Muscle layer of duodenum (tissue), 2 donors: ENCODE results near the gene KCNMA1.

Source experiments
- H3K27ac ChIP-seq: one replicate; pipeline ENCODE4 v1.7.0; 2013; ENCODE audit warnings: mild to moderate bottlenecking, low read length
- H3K27me3 ChIP-seq: one replicate; pipeline ENCODE4 v1.7.0; 2013; ENCODE audit warnings: low read depth, mild to moderate bottlenecking, control low read depth, low read length
- H3K36me3 ChIP-seq, 2 donors: one replicate each; pipeline ENCODE4 v1.7.0; 2013; ENCODE audit warnings: low read length in 2 of 2, control low read depth in 1 of 2, mild to moderate bottlenecking in 1 of 2; ENCODE audit not compliant: insufficient read depth in 2 of 2, control insufficient read depth in 1 of 2
- H3K4me1 ChIP-seq, 2 donors: one replicate each; pipeline ENCODE4 v1.7.0; 2013; ENCODE audit warnings: low read length in 2 of 2, mild to moderate bottlenecking in 2 of 2, control low read depth in 1 of 2, moderate library complexity in 1 of 2; ENCODE audit not compliant: insufficient read depth in 2 of 2, control insufficient read depth in 1 of 2
- H3K4me3 ChIP-seq, 2 donors: one replicate each; pipeline ENCODE4 v1.7.0; 2013; ENCODE audit warnings: low read length in 2 of 2, low read depth in 1 of 2, mild to moderate bottlenecking in 1 of 2
- H3K9me3 ChIP-seq, 2 donors: one replicate each; pipeline ENCODE4 v1.7.0; 2013; ENCODE audit warnings: low read length in 2 of 2, control low read depth in 1 of 2, mild to moderate bottlenecking in 1 of 2; ENCODE audit not compliant: control insufficient read depth in 1 of 2
- donor health status: healthy.

The KCNMA1 gene

GRCh38 chr10:76937181-76937600 lies 700.4 kb downstream of the KCNMA1 start:
- no peaks in the 10 kb centered on the region for H3K9me3 ChIP-seq
- H3K4me3 ChIP-seq: no peak overlapping the region
- no peaks in the 10 kb centered on the region for H3K36me3 ChIP-seq
- no peak overlapping the region for H3K27ac ChIP-seq
- H3K4me1 ChIP-seq: peaks cover 0 to 30% of the 10 kb centered on the region in 2 donors
- H3K27me3 ChIP-seq: no peaks in the 10 kb centered on the region

- H3K9me3 ChIP-seq: no peaks in the 10 kb centered on the region
- no peak overlapping the region for H3K4me3 ChIP-seq
- H3K27me3 ChIP-seq: no peaks in the 10 kb centered on the region
- peaks cover 0 to 30% of the 10 kb centered on the region in 2 donors for H3K4me1 ChIP-seq
- no peak overlapping the region for H3K27ac ChIP-seq
- no peaks in the 10 kb centered on the region for H3K36me3 ChIP-seq
Measured at GRCh38 chr10:76935941-76936613, 701.5 kb downstream of the KCNMA1 start.

DNA sequence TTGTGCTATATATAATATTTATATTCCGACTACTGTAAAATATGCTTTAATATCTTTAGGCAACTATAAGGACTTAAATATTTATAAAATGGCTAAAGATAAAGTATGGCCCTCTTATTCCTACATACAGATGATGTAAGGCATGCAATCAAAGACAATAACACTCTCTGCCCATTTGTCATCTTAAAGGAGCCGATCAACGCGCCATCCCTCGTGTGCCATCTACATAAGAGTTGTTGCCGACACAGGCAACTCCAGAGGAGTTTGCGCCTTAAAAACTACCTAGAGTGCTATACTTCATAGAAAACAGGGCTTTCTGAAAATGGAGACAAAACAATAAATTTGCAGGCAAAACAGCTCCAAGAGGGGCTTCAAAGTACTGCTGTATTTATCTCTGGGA lies 709.0 kb downstream of the KCNMA1 start:
- H3K4me3 ChIP-seq: no peak overlapping the region
- H3K4me1 ChIP-seq: no peaks in the 10 kb centered on the region
- H3K27ac ChIP-seq: no peak overlapping the region
- no peaks in the 10 kb centered on the region for H3K9me3 ChIP-seq
- no peaks in the 10 kb centered on the region for H3K36me3 ChIP-seq
- H3K27me3 ChIP-seq: no peaks in the 10 kb centered on the region

DNA sequence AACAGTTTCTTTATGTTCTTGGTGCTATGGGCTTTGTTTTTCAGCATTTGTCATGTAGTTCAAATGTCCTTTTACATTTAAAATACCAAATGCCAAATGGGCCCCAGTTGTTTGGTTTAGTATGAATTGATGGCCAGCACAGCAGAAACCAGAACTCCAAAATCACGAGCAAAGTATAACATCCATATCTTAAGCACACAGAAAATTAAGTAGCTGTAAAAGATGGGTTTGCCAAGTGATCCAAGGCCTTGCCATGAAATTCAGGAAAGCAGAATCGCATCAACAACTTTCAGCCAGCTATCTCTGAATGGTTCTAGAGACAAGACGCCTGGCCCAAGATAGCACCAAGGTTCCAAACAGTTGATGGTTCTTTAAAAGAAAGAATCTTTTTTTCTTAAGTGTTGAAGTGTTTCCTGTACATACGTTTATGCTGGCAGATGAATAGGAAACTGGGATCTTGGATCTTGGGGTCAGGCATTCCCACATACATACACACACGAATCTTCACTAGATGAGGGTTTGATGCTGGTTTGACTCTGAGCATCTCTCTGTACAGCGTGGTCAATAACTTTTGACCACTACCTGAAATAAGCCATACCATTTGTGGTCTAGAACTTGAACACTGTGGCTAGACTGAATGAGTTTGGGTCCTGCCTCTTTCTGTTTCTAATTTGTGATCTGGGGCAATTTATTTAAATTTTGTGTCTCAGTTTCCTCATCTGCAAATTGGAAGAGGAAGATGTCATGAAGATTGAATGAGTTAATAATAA lies 711.8 kb downstream of the KCNMA1 start:
- H3K27ac ChIP-seq: no peak overlapping the region
- peaks cover 0 to 12% of the 10 kb centered on the region in 2 donors for H3K4me1 ChIP-seq

DNA sequence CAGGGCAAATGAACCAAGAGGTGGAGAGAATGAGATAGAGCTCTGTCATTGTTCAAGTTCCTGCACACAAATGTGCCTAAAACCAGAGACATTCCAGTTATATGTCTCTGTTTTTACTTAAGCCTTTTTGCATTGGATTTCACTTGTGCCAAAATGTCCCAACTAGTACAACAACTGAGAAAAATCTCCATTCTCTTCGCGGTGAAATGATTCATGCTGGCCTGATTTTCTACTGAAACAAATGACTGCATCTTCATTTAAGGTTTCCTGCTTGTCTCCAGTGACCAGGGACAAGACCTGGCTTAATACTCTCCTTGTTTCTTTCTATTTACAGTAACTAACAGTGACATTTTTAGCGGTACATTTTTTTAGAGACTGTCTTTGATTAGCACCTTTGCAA lies 714.9 kb downstream of the KCNMA1 start:
- no peak overlapping the region for H3K4me3 ChIP-seq
- H3K36me3 ChIP-seq: no peaks in the 10 kb centered on the region
- no peak overlapping the region for H3K27ac ChIP-seq
- H3K27me3 ChIP-seq: no peaks in the 10 kb centered on the region
- no peaks in the 10 kb centered on the region for H3K9me3 ChIP-seq
- H3K4me1 ChIP-seq: peaks cover 0 to 20% of the 10 kb centered on the region in 2 donors

More for the DNA sequence above, 711.8 kb downstream of the KCNMA1 start:
- H3K4me3 ChIP-seq: no peak overlapping the region
- no peaks in the 10 kb centered on the region for H3K27me3 ChIP-seq
- H3K9me3 ChIP-seq: no peaks in the 10 kb centered on the region
- H3K36me3 ChIP-seq: no peaks in the 10 kb centered on the region

DNA sequence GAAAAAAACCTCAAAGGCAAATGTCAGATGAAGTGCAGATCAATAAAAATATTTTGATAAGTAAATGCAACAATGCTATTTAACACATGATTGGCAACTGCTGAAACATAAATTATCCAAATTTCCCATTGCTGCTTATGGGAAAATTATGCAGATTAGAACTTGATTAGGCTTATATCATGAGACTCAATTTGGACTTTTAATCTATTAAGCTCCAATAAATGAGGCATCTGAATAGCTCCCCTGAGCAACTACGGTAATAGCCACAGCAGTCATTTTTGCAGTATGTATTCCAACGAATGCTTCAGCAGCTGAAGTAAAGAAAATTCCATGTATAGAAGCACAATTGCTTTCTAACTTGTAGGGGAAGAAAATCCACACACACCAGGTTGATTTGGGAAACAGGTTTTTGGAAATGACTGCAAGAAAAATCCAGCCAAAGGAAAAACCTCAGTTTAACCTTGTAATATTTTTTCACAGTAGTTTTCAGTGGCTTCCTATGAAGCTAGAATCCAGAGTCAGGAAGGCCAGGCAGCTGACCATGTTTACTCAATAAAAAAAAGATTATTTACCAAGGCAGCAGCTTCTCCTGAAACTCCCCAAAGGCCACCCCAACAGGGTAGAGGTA lies 716.1 kb downstream of the KCNMA1 start:
- Histone ChIP-seq H3K4me1 (peaks cover 0 to 20% of the 10 kb centered on the region in 2 donors), H3K27ac (no peak overlapping the region), H3K4me3 (no peak overlapping the region), H3K27me3 (no peaks in the 10 kb centered on the region), H3K9me3 (no peaks in the 10 kb centered on the region), H3K36me3 (no peaks in the 10 kb centered on the region)

DNA sequence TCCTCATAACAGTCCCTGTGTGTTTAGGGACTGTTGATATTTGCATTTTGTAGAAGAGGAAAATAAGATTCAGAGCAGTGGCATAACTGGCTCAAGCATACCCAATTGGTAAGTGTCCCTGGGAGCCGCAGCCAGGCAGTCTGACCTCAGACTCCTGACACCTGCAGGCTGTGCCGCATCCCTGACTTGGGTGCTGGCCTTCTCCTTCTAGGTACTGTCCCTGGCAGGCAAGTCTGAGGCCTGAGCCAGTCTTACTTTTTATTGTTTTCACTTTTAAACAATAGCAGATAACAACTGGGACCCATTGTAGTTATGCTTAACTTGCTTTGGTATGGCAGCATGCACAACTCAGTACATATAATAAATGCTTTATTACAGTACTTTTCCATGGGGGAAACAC lies 717.0 kb downstream of the KCNMA1 start:
- peaks cover 0 to 20% of the 10 kb centered on the region in 2 donors for H3K4me1 ChIP-seq
- H3K4me3 ChIP-seq: no peak overlapping the region
- H3K27me3 ChIP-seq: no peaks in the 10 kb centered on the region
- H3K36me3 ChIP-seq: no peaks in the 10 kb centered on the region
- no peak overlapping the region for H3K27ac ChIP-seq
- no peaks in the 10 kb centered on the region for H3K9me3 ChIP-seq

DNA sequence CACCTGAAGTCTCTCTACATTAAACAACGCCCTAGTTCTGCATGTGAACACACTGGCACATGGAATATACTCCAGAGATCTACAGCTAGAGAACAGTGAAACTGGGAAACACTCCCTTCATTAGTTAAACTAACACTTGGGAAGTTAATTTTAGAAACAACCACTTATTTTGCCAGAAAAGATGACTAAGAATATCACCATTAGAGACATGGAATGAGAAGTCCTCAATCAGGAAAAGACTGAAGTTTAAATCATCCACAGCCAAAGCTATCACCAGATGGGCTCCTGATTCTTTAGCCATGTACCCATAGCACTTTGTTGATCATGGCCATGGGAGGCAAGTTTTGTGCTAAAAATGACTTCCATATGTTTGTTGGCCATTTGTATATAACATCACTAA lies 719.5 kb downstream of the KCNMA1 start:
- H3K4me1 ChIP-seq: peaks cover 0 to 20% of the 10 kb centered on the region in 2 donors
- H3K9me3 ChIP-seq: no peaks in the 10 kb centered on the region
- H3K36me3 ChIP-seq: no peaks in the 10 kb centered on the region
- no peaks in the 10 kb centered on the region for H3K27me3 ChIP-seq
- H3K4me3 ChIP-seq: no peak overlapping the region
- H3K27ac ChIP-seq: no peak overlapping the region

GRCh38 chr10:76917071-76917470 lies 720.5 kb downstream of the KCNMA1 start:
- peaks cover 0 to 15% of the 10 kb centered on the region in 2 donors for H3K4me1 ChIP-seq
- no peaks in the 10 kb centered on the region for H3K27me3 ChIP-seq

GRCh38 chr10:76916536-76916935 lies 721.1 kb downstream of the KCNMA1 start:
- Histone ChIP-seq H3K9me3 (no peaks in the 10 kb centered on the region), H3K4me1 (peaks cover 0 to 11% of the 10 kb centered on the region in 2 donors), H3K27me3 (no peaks in the 10 kb centered on the region), H3K4me3 (no peak overlapping the region), H3K36me3 (no peaks in the 10 kb centered on the region), H3K27ac (no peak overlapping the region)

More at GRCh38 chr10:76917071-76917470, 720.5 kb downstream of the KCNMA1 start:
- no peaks in the 10 kb centered on the region for H3K9me3 ChIP-seq
- H3K27ac ChIP-seq: no peak overlapping the region
- H3K4me3 ChIP-seq: no peak overlapping the region
- no peaks in the 10 kb centered on the region for H3K36me3 ChIP-seq

GRCh38 chr10:76915316-76915715 lies 722.3 kb downstream of the KCNMA1 start:
- H3K4me1 ChIP-seq: peaks cover 0 to 3% of the 10 kb centered on the region in 2 donors
- no peaks in the 10 kb centered on the region for H3K36me3 ChIP-seq
- no peaks in the 10 kb centered on the region for H3K27me3 ChIP-seq
- no peak overlapping the region for H3K27ac ChIP-seq
- H3K9me3 ChIP-seq: no peaks in the 10 kb centered on the region
- H3K4me3 ChIP-seq: no peak overlapping the region
